ENCODE data around the gene RERE. TPM values are rescaled to one million over a fixed set of nuclear protein-coding genes. Genes with fewer than 3 reads are reported as not detected.
"Not testable (repeated sequence)": the region's sequence is repeated elsewhere in the genome, so short reads cannot be mapped to it uniquely, and the experiment has no call there.

Gene RERE
- total RNA-seq, 1 experiment from 2014 or later, result 73.4 TPM

GRCh38 chr1:8726801-8727186, 90.6 kb downstream of the RERE start:
- H3K4me1 ChIP-seq (replicated peaks; ENCODE audit: insufficient read depth); H4K20me1 ChIP-seq (ENCODE audit: insufficient read depth); H3F3A ChIP-seq (ENCODE audit: insufficient read depth, low read depth); H3K4me3 ChIP-seq; H3K4me2 ChIP-seq; H3K9me3 ChIP-seq (ENCODE audit: insufficient read depth, low read depth); BruUV-seq (replicated peaks); H3K79me2 ChIP-seq (ENCODE audit: low read depth); H3K36me3 ChIP-seq (ENCODE audit: low read depth); H3K9me2 ChIP-seq (ENCODE audit: insufficient read depth); H3K27ac ChIP-seq; H3K27me3 ChIP-seq (ENCODE audit: insufficient read depth, low read depth); POLR2A ChIA-PET (ENCODE audit: unreplicated experiment); H2AFZ ChIP-seq: not testable (repeated sequence)
- DNase-seq, result peak in 1 of 2 experiments; percentile 2
- CTCF ChIA-PET, result interaction anchor here (0.6 to 2.2 kb wide), 4 partner anchors 122 to 698 kb away, joined by 3 to 16 read pairs (median 6); no protein-coding TSS in a partner anchor
- intact Hi-C loops (cut with micrococcal nuclease; ENCODE audit: unreplicated experiment), result loop anchor here (1.0 to 10.0 kb wide), 5 partner anchors 102 to 749 kb away; no protein-coding TSS in a partner anchor
- 0 out of 2 replicates have a peak, but pooled peaks have one; percentile 21 for TF ChIP-seq CTCF (conservative IDR thresholded peaks at IDR 0.05)

- CTCF ChIA-PET, result no interaction called here
- no peak overlapping the region for H3K4me2 ChIP-seq
- no peaks in the 10 kb centered on the region for H3K79me2 ChIP-seq (ENCODE audit: low read depth)
- H3K36me3 ChIP-seq (ENCODE audit: low read depth), result no peaks in the 10 kb centered on the region
- H2AFZ ChIP-seq, result no peak overlapping the region
- H3K27me3 ChIP-seq (ENCODE audit: insufficient read depth, low read depth), result no peaks in the 10 kb centered on the region
- no peaks in the 10 kb centered on the region for H4K20me1 ChIP-seq (ENCODE audit: insufficient read depth)
- H3K9me3 ChIP-seq (ENCODE audit: insufficient read depth, low read depth), result no peaks in the 10 kb centered on the region
- POLR2A ChIA-PET (ENCODE audit: unreplicated experiment), result no interaction called here
- no peaks in the 10 kb centered on the region for H3K4me1 ChIP-seq (replicated peaks; ENCODE audit: insufficient read depth)
- H3F3A ChIP-seq (ENCODE audit: insufficient read depth, low read depth), result no peaks in the 10 kb centered on the region
- H3K4me3 ChIP-seq, result no peak overlapping the region
- H3K27ac ChIP-seq, result no peak overlapping the region
- H3K9me2 ChIP-seq (ENCODE audit: insufficient read depth), result no peaks in the 10 kb centered on the region
- BruUV-seq (replicated peaks), result no TSS peak
- intact Hi-C loops (cut with micrococcal nuclease; ENCODE audit: unreplicated experiment), result loop anchor here (10.0 kb wide), 2 partner anchors 98 to 348 kb away; no protein-coding TSS in a partner anchor
- DNase-seq, result no peak
- TF ChIP-seq CTCF (conservative IDR thresholded peaks at IDR 0.05) (no peak), EZH2 (IDR thresholded peaks at IDR 0.05; ENCODE audit: low read depth) (no peak)
Observed at GRCh38 chr1:8723010-8723409, 94.4 kb downstream of the RERE start.

GRCh38 chr1:8722366-8722765, 95.1 kb downstream of the RERE start:
- Histone ChIP-seq H4K20me1 (ENCODE audit: insufficient read depth) (no peaks in the 10 kb centered on the region), H3K4me3 (no peak overlapping the region), H2AFZ (no peak overlapping the region), H3K27me3 (ENCODE audit: insufficient read depth, low read depth) (no peaks in the 10 kb centered on the region), H3K27ac (no peak overlapping the region), H3F3A (ENCODE audit: insufficient read depth, low read depth) (no peaks in the 10 kb centered on the region), H3K9me2 (ENCODE audit: insufficient read depth) (no peaks in the 10 kb centered on the region), H3K36me3 (ENCODE audit: low read depth) (no peaks in the 10 kb centered on the region), H3K4me2 (no peak overlapping the region), H3K4me1 (replicated peaks; ENCODE audit: insufficient read depth) (no peaks in the 10 kb centered on the region), H3K79me2 (ENCODE audit: low read depth) (no peaks in the 10 kb centered on the region), H3K9me3 (ENCODE audit: insufficient read depth, low read depth) (no peaks in the 10 kb centered on the region)
- TF ChIP-seq CTCF (conservative IDR thresholded peaks at IDR 0.05) (no peak), EZH2 (IDR thresholded peaks at IDR 0.05; ENCODE audit: low read depth) (no peak)
- DNase-seq, result no peak
- ChIA-PET CTCF (no interaction called here), POLR2A (ENCODE audit: unreplicated experiment) (no interaction called here)
- no TSS peak for BruUV-seq (replicated peaks)
- intact Hi-C loops (cut with micrococcal nuclease; ENCODE audit: unreplicated experiment), result loop anchor here (10.0 kb wide), 2 partner anchors 98 to 348 kb away; no protein-coding TSS in a partner anchor

All from PC-9 (cell line).